Measurements from ENCODE around the gene MGAT5. TPM values are rescaled to one million over a fixed set of nuclear protein-coding genes. Genes with fewer than 3 reads are reported as not detected.

Gene MGAT5
- total and polyA plus RNA-seq, 7 experiments from 2014 or later: 5.3 to 48.0 (median 40.0) TPM

DNA sequence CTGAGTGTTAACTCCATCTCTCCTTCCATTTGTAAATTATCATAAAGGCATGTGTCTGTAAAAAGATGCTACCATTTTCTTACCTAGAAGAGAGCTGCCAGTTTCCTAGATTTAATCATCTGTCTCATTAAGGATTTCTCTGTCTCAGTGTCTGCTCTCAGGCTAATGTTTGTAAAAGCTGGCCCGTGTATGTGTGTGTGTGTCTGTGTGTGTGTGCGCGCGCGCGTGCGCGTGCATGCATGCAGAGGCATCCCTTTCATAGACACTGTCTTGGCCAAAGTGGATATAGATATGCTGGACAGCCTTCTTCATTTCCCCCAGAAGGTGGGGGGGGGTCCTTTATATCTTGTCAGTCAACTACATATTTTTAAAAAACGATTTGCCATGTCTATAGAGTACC is 18.9 kb downstream of the MGAT5 start:
- H3K27ac ChIP-seq (ENCODE audit: low read depth, low read length): no peak overlapping the region
- peaks cover 0 to 14% (median 4%) of the 10 kb centered on the region in 3 experiments for H3K36me3 ChIP-seq (ENCODE audit: control insufficient read depth in 2 of 3, insufficient read depth in 3 of 3, low read length in 3 of 3)
- Mint-ChIP-seq H3K4me3 (no peak overlapping the region), H3K36me3 (peaks cover 16 to 57% (median 46%) of the 10 kb centered on the region in 5 donors), H3K27me3 (peaks cover 0 to 4% (median 0%) of the 10 kb centered on the region in 5 donors), H3K4me1 (peaks cover 26 to 68% (median 56%) of the 10 kb centered on the region in 7 donors), H3K27ac (peak overlapping the region in 2 of 9 donors; percentile 23 to 34), H3K9me3 (peaks cover 0 to 7% (median 0%) of the 10 kb centered on the region in 11 donors)
- intact Hi-C loops (cut with micrococcal nuclease): no loop called here
- DNase-seq (no peak), ATAC-seq (no peak)
- peaks cover 7 to 13% of the 10 kb centered on the region in 2 donors for H3K4me1 ChIP-seq (ENCODE audit: control insufficient read depth in 2 of 2, insufficient read depth in 2 of 2, low read length in 2 of 2)
- H3K9me3 ChIP-seq (ENCODE audit: control insufficient read depth in 2 of 3, low read length in 3 of 3): no peaks in the 10 kb centered on the region
- no peak overlapping the region for H3K4me3 ChIP-seq (ENCODE audit: low read length)
- no peaks in the 10 kb centered on the region for H3K27me3 ChIP-seq (ENCODE audit: control insufficient read depth in 2 of 2, insufficient read depth in 2 of 2, low read length in 2 of 2)
- CTCF ChIA-PET: no interaction called here
- POLR2A ChIA-PET: interaction anchor here (0.7 to 0.8 kb wide), 2 partner anchors 8 to 65 kb away, joined by 3 read pairs; no protein-coding TSS in a partner anchor

DNA sequence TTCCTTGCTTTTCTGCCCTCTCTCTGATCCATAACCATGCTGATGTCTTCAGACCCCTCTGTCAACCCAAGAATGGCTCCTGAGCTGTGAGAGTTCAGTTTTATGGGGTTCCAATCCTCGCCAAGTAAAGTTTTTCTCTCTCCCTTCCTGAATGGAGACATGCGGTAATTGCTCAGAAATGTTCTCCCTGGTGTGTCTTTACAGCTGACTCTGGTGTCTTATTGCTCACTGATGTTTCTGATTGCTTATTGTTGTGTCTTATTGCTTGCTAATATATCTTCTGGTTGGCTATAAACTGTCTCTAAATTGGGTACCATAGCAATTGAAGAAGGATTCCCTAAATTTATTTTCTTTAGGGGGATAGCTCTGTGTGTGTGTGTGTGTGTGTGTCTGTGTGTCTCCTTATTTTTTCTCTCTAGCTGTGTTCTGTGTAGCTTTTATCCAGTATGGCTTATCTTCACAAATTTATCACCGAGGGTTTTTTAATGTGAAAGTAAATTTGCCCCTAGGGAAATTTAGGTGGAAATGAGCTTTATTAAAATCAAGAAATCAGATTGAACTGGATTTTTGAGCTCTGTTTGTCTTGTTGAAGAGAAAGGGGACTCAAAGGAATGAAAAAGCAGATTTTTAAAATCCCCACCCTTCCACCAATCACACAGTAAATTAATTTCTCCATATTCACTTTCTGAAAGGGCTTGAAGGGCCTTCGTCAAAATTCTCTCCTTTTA is 19.5 kb downstream of the MGAT5 start:
- peaks cover 0 to 4% (median 0%) of the 10 kb centered on the region in 5 donors for H3K27me3 Mint-ChIP-seq
- H3K4me3 ChIP-seq (ENCODE audit: low read length): no peak overlapping the region
- peaks cover 29 to 63% (median 53%) of the 10 kb centered on the region in 7 donors for H3K4me1 Mint-ChIP-seq

GRCh38 chr2:134274121-134274520 is 20.2 kb downstream of the MGAT5 start:
- ATAC-seq: no peak

More for the DNA sequence above, 19.5 kb downstream of the MGAT5 start:
- Mint-ChIP-seq H3K27ac (peak overlapping the region in 2 of 9 donors; percentile 23 to 75), H3K36me3 (peaks cover 16 to 62% (median 47%) of the 10 kb centered on the region in 5 donors), H3K9me3 (peaks cover 0 to 7% (median 0%) of the 10 kb centered on the region in 11 donors), H3K4me3 (peak overlapping the region in 1 of 10 donors; percentile 6)
- POLR2A ChIA-PET: interaction anchor here (0.5 to 1.0 kb wide), 3 partner anchors 11 to 147 kb away, joined by 3 read pairs; no protein-coding TSS in a partner anchor
- ATAC-seq (no peak), DNase-seq (no peak)
- H3K36me3 ChIP-seq (ENCODE audit: control insufficient read depth in 2 of 3, insufficient read depth in 3 of 3, low read length in 3 of 3): peaks cover 0 to 14% (median 4%) of the 10 kb centered on the region in 3 experiments
- no peak overlapping the region for H3K27ac ChIP-seq (ENCODE audit: low read depth, low read length)
- no peaks in the 10 kb centered on the region for H3K27me3 ChIP-seq (ENCODE audit: control insufficient read depth in 2 of 2, insufficient read depth in 2 of 2, low read length in 2 of 2)
- H3K4me1 ChIP-seq (ENCODE audit: control insufficient read depth in 2 of 2, insufficient read depth in 2 of 2, low read length in 2 of 2): peaks cover 7 to 13% of the 10 kb centered on the region in 2 donors
- CTCF ChIA-PET: no interaction called here
- intact Hi-C loops (cut with micrococcal nuclease): no loop called here
- H3K9me3 ChIP-seq (ENCODE audit: control insufficient read depth in 2 of 3, low read length in 3 of 3): no peaks in the 10 kb centered on the region

DNA sequence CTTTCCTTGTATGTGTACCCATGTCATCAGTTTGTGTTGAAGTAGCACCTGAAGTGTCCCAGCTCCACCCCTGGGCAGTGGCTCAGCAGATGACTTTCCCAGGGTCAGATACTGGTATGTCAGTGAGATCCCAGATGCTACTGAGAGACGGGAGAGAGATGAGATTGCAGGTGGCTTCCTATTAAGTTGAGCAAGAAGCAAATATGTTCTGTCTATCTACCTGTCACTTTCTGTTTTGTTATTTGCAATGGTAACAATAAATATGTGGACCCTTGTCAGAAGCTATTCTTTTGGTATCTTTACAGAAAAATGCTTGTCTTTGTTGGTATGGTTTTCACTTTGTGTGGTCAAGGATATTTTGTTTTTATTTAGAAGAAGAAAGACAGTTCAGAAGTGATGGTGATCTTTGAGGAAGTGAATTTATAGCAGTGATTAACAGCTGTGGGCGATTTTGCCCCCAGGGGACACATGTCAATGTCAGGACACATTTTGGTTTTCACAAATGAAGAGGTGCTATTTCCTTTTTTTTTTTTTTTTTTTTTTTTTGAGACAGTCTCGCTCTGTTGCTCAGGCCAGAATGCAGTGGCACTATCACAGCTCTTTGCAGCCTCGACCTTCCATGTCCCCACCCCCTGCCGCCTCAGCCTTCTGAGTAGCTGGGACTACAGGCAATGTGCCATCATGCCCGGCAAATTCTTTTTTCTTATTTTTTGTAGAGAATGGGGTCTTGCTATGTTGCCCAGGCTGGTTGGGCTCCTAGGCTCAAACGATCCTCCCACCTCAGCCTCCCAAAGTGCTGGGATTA is 21.4 kb downstream of the MGAT5 start:
- no peak overlapping the region for H3K27ac ChIP-seq (ENCODE audit: low read depth, low read length)
- H3K4me3 Mint-ChIP-seq: no peak overlapping the region
- DNase-seq (no peak), ATAC-seq (peak; percentile 56)
- H3K9me3 Mint-ChIP-seq: peaks cover 0 to 7% (median 0%) of the 10 kb centered on the region in 11 donors
- peaks cover 0 to 14% (median 4%) of the 10 kb centered on the region in 3 experiments for H3K36me3 ChIP-seq (ENCODE audit: control insufficient read depth in 2 of 3, insufficient read depth in 3 of 3, low read length in 3 of 3)
- CTCF ChIA-PET: interaction anchor here (0.7 kb wide), 1 partner anchor 69 kb away, joined by 3 read pairs; no protein-coding TSS in a partner anchor
- H3K4me1 Mint-ChIP-seq: peaks cover 32 to 64% (median 53%) of the 10 kb centered on the region in 7 donors
- H3K27ac Mint-ChIP-seq: no peak overlapping the region
- intact Hi-C loops (cut with micrococcal nuclease): no loop called here
- H3K27me3 ChIP-seq (ENCODE audit: control insufficient read depth in 2 of 2, insufficient read depth in 2 of 2, low read length in 2 of 2): no peaks in the 10 kb centered on the region
- H3K9me3 ChIP-seq (ENCODE audit: control insufficient read depth in 2 of 3, low read length in 3 of 3): no peaks in the 10 kb centered on the region
- POLR2A ChIA-PET: no interaction called here
- H3K36me3 Mint-ChIP-seq: peaks cover 14 to 64% (median 45%) of the 10 kb centered on the region in 5 donors
- peaks cover 7% of the 10 kb centered on the region in 2 donors for H3K4me1 ChIP-seq (ENCODE audit: control insufficient read depth in 2 of 2, insufficient read depth in 2 of 2, low read length in 2 of 2)
- no peak overlapping the region for H3K4me3 ChIP-seq (ENCODE audit: low read length)
- H3K27me3 Mint-ChIP-seq: peaks cover 0 to 4% (median 0%) of the 10 kb centered on the region in 5 donors

More at GRCh38 chr2:134274121-134274520, 20.2 kb downstream of the MGAT5 start:
- no peak overlapping the region for H3K4me3 ChIP-seq (ENCODE audit: low read length)
- peaks cover 0 to 4% (median 0%) of the 10 kb centered on the region in 5 donors for H3K27me3 Mint-ChIP-seq
- CTCF ChIA-PET: no interaction called here
- H3K36me3 Mint-ChIP-seq: peaks cover 16 to 69% (median 49%) of the 10 kb centered on the region in 5 donors
- H3K27ac Mint-ChIP-seq: no peak overlapping the region
- peaks cover 7 to 13% of the 10 kb centered on the region in 2 donors for H3K4me1 ChIP-seq (ENCODE audit: control insufficient read depth in 2 of 2, insufficient read depth in 2 of 2, low read length in 2 of 2)
- peaks cover 0 to 14% (median 4%) of the 10 kb centered on the region in 3 experiments for H3K36me3 ChIP-seq (ENCODE audit: control insufficient read depth in 2 of 3, insufficient read depth in 3 of 3, low read length in 3 of 3)
- POLR2A ChIA-PET: interaction anchor here (1.0 kb wide), 1 partner anchor 12 kb away, joined by 3 read pairs; no protein-coding TSS in a partner anchor
- intact Hi-C loops (cut with micrococcal nuclease): no loop called here
- no peak for DNase-seq
- H3K27me3 ChIP-seq (ENCODE audit: control insufficient read depth in 2 of 2, insufficient read depth in 2 of 2, low read length in 2 of 2): no peaks in the 10 kb centered on the region
- peaks cover 33 to 66% (median 58%) of the 10 kb centered on the region in 7 donors for H3K4me1 Mint-ChIP-seq
- H3K4me3 Mint-ChIP-seq: no peak overlapping the region
- H3K27ac ChIP-seq (ENCODE audit: low read depth, low read length): no peak overlapping the region
- H3K9me3 Mint-ChIP-seq: peaks cover 0 to 7% (median 0%) of the 10 kb centered on the region in 11 donors
- no peaks in the 10 kb centered on the region for H3K9me3 ChIP-seq (ENCODE audit: control insufficient read depth in 2 of 3, low read length in 3 of 3)

DNA sequence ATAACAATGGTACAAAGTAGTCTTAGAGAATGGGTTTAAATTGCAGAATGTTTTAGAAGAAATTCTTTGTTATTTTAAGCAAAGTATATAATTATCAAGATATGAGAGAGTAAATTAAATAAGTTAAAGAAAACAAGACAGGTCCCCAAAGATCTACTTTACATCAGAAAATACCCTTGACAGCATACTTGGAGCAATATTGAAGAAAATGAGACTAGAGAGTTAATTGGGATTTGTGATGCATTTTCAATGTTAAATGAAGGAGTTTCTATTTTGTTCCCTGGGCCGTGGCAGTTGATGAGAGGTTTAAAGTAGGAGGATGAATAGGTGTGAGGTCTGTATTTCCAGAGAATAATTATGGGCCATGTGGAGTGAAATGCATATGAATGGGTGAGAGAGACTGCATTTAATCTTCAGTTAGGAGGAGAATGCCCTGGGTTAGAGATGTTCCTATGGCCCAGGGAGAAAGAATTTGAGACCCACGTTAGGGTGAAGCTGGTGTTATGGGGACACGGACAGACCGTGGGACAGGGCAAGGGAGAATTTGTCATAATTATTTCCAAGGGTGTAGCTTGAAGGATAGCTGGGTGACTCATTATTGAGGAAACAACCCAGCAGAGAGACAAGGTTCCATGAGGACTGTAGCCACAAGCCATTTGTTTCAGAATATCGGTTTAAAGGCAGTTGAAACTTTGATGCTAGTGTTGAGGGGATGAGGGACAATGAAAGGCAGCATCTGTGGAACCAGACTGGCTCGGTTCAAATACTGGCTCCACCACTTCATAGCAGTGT is 22.7 kb downstream of the MGAT5 start:
- Mint-ChIP-seq H3K27me3 (peaks cover 0 to 4% (median 0%) of the 10 kb centered on the region in 5 donors), H3K36me3 (peaks cover 13 to 61% (median 36%) of the 10 kb centered on the region in 5 donors), H3K9me3 (peaks cover 0 to 7% (median 0%) of the 10 kb centered on the region in 11 donors), H3K4me1 (peaks cover 32 to 59% (median 51%) of the 10 kb centered on the region in 7 donors), H3K4me3 (no peak overlapping the region), H3K27ac (peak overlapping the region in 1 of 9 donors; percentile 1)
- H3K36me3 ChIP-seq (ENCODE audit: control insufficient read depth in 2 of 3, insufficient read depth in 3 of 3, low read length in 3 of 3): peaks cover 0 to 8% (median 0%) of the 10 kb centered on the region in 3 experiments
- peaks cover 7 to 10% of the 10 kb centered on the region in 2 donors for H3K4me1 ChIP-seq (ENCODE audit: control insufficient read depth in 2 of 2, insufficient read depth in 2 of 2, low read length in 2 of 2)
- ChIA-PET CTCF (no interaction called here), POLR2A (no interaction called here)
- ATAC-seq (no peak), DNase-seq (no peak)
- H3K9me3 ChIP-seq (ENCODE audit: control insufficient read depth in 2 of 3, low read length in 3 of 3): no peaks in the 10 kb centered on the region
- H3K27me3 ChIP-seq (ENCODE audit: control insufficient read depth in 2 of 2, insufficient read depth in 2 of 2, low read length in 2 of 2): no peaks in the 10 kb centered on the region
- no peak overlapping the region for H3K4me3 ChIP-seq (ENCODE audit: low read length)
- H3K27ac ChIP-seq (ENCODE audit: low read depth, low read length): no peak overlapping the region
- intact Hi-C loops (cut with micrococcal nuclease): no loop called here

- H3K4me1 ChIP-seq (ENCODE audit: control insufficient read depth in 2 of 2, insufficient read depth in 2 of 2, low read length in 2 of 2): peaks cover 10 to 12% of the 10 kb centered on the region in 2 donors
- POLR2A ChIA-PET: no interaction called here
Observed at GRCh38 chr2:134277223-134277622, 23.4 kb downstream of the MGAT5 start.

More at GRCh38 chr2:134277223-134277622, 23.4 kb downstream of the MGAT5 start:
- intact Hi-C loops (cut with micrococcal nuclease): no loop called here
- peaks cover 0 to 6% (median 0%) of the 10 kb centered on the region in 3 experiments for H3K36me3 ChIP-seq (ENCODE audit: control insufficient read depth in 2 of 3, insufficient read depth in 3 of 3, low read length in 3 of 3)
- Mint-ChIP-seq H3K9me3 (peaks cover 0 to 7% (median 0%) of the 10 kb centered on the region in 11 donors), H3K4me3 (no peak overlapping the region), H3K36me3 (peaks cover 13 to 55% (median 32%) of the 10 kb centered on the region in 5 donors), H3K27ac (peak overlapping the region in 1 of 9 donors; percentile 16), H3K4me1 (peaks cover 33 to 60% (median 50%) of the 10 kb centered on the region in 7 donors), H3K27me3 (peaks cover 0 to 4% (median 0%) of the 10 kb centered on the region in 5 donors)
- no peaks in the 10 kb centered on the region for H3K27me3 ChIP-seq (ENCODE audit: control insufficient read depth in 2 of 2, insufficient read depth in 2 of 2, low read length in 2 of 2)
- H3K27ac ChIP-seq (ENCODE audit: low read depth, low read length): no peak overlapping the region
- no peaks in the 10 kb centered on the region for H3K9me3 ChIP-seq (ENCODE audit: control insufficient read depth in 2 of 3, low read length in 3 of 3)
- ATAC-seq (no peak), DNase-seq (no peak)
- CTCF ChIA-PET: no interaction called here
- H3K4me3 ChIP-seq (ENCODE audit: low read length): no peak overlapping the region

Data from naive thymus-derived CD4-positive, alpha-beta T cell (primary cell).